PC-3 (cell line): ENCODE measurements around the gene GNB5. TPM values are rescaled to one million over a fixed set of nuclear protein-coding genes. Genes with fewer than 3 reads are reported as not detected.
"Not testable (repeated sequence)": the region's sequence is repeated elsewhere in the genome, so short reads cannot be mapped to it uniquely, and the experiment has no call there.

Source experiments
- ATAC-seq: fragments of 200-7000 bp; cut with Tn5 transposase; 2 replicates; pipeline ENCODE4 v1.9.1; 2020; ENCODE audit warnings: mild to moderate bottlenecking, moderate library complexity
- Bru-seq: library from RNA; stranded (reverse); fragments of 400-500 nt; gene quantifications from one replicate; lab custom pipeline; 2021; lab: Mats Ljungman, UMichigan
- BruChase-seq, 2 experiments: library from RNA; stranded (reverse); fragments of 400-500 nt; gene quantifications; one replicate each; lab custom pipeline; 2021; lab: Mats Ljungman, UMichigan
- BruUV-seq: library from RNA; stranded (reverse); fragments of 400-500 nt; replicated peaks from 2 replicates; lab custom pipeline; 2021; lab: Mats Ljungman, UMichigan
- CTCF ChIA-PET: fragments of 300-600 bp; sonication (Branson Sonifier 250); formaldehyde crosslinking; loops from one replicate; lab custom pipeline; 2022; ENCODE audit warnings: antibody characterized with exemption; lab: Charles Lee
- POLR2A ChIA-PET: fragments of 300-600 bp; sonication (Branson Sonifier 250); formaldehyde crosslinking; loops from one replicate; lab custom pipeline; 2022; ENCODE audit warnings: antibody characterized with exemption; ENCODE audit not compliant: unreplicated experiment; lab: Charles Lee
- DNase-seq: peaks from one replicate; pipeline ENCODE4 v3.0.0-alpha.2; 2015
- H2AFZ ChIP-seq: fragments of 300-600 bp; sonication (generic); 2 replicates; pipeline ENCODE4 v1.6.0; 2016; ENCODE audit warnings: antibody characterized with exemption, low read length
- H3F3A ChIP-seq: fragments of 300-600 bp; sonication (generic); one replicate; pipeline ENCODE4 v1.6.0; 2017; ENCODE audit warnings: antibody characterized with exemption, low read length, control low read depth, mild to moderate bottlenecking; ENCODE audit not compliant: unreplicated experiment
- H3K27ac ChIP-seq: fragments of 300-600 bp; sonication (generic); 2 replicates; pipeline ENCODE4 v1.5.1; 2016; ENCODE audit warnings: mild to moderate bottlenecking, low read length
- H3K27me3 ChIP-seq: fragments of 300-600 bp; sonication (generic); 2 replicates; pipeline ENCODE4 v1.6.1; 2016; ENCODE audit warnings: low read length, mixed read lengths
- H3K36me3 ChIP-seq: fragments of 300-600 bp; sonication (generic); 2 replicates; pipeline ENCODE4 v1.6.1; 2016; ENCODE audit warnings: low read depth, mixed run types, low read length, mixed read lengths
- H3K4me1 ChIP-seq: fragments of 300-600 bp; sonication (generic); 2 replicates; pipeline ENCODE4 v1.5.1; 2016; ENCODE audit warnings: low read length; ENCODE audit not compliant: insufficient read depth
- H3K4me2 ChIP-seq: fragments of 300-600 bp; sonication (generic); 2 replicates; pipeline ENCODE4 v1.6.0; 2016; ENCODE audit warnings: low read length
- H3K4me3 ChIP-seq: fragments of 300-600 bp; sonication (generic); 2 replicates; pipeline ENCODE4 v1.5.1; 2016; ENCODE audit warnings: mild to moderate bottlenecking, low read length, mixed read lengths
- H3K79me2 ChIP-seq: fragments of 300-600 bp; sonication (generic); 2 replicates; pipeline ENCODE4 v1.6.1; 2017; ENCODE audit warnings: low read length, mixed read lengths
- H3K9ac ChIP-seq: fragments of 300-600 bp; sonication (generic); 2 replicates; pipeline ENCODE4 v1.6.0; 2016; ENCODE audit warnings: mild to moderate bottlenecking, low read length
- H3K9me2 ChIP-seq: fragments of 300-600 bp; sonication (generic); replicated peaks from 2 replicates; pipeline ENCODE4 v1.6.1; 2016; ENCODE audit warnings: mixed run types, low read length, mixed read lengths
- H3K9me3 ChIP-seq: fragments of 300-600 bp; sonication (generic); 2 replicates; pipeline ENCODE4 v1.6.1; 2016; ENCODE audit warnings: low read length, mixed read lengths
- H4K20me1 ChIP-seq: fragments of 300-600 bp; sonication (generic); 2 replicates; pipeline ENCODE4 v1.6.1; 2016; ENCODE audit warnings: low read length, mixed read lengths
- CTCF ChIP-seq: fragments of 300-600 bp; sonication (generic); conservative IDR thresholded peaks from 2 replicates; pipeline ENCODE4 v1.5.1; 2017; ENCODE audit warnings: antibody characterized with exemption, low read depth, mild to moderate bottlenecking, low read length
- EZH2 ChIP-seq: fragments of 300-600 bp; sonication (generic); IDR thresholded peaks from one replicate; pipeline ENCODE4 v1.6.1; 2017; ENCODE audit warnings: antibody characterized with exemption, mild to moderate bottlenecking, low read length; ENCODE audit not compliant: unreplicated experiment
- EZH2phosphoT487 ChIP-seq: fragments of 300-600 bp; sonication (generic); IDR thresholded peaks from 2 replicates; pipeline ENCODE4 v1.6.1; 2018; ENCODE audit warnings: mild to moderate bottlenecking, antibody characterized with exemption, low read length, borderline replicate concordance
- intact Hi-C: fragments of 100-400 bp; cut with micrococcal nuclease; formaldehyde crosslinking; loops from 2 replicates; pipeline ENCODE4 v1.9.0; 2023
- long read RNA-seq: library from polyadenylated mRNA; unstranded; transcript quantifications from one replicate; pipeline ENCODE4 v2.0.0, GENCODE V29; 2021; ENCODE audit not compliant: unreplicated experiment
- total RNA-seq: library from RNA; depleted of rRNA; stranded (reverse); fragments of >200 nt; gene quantifications from 2 replicates; pipeline ENCODE4 v1.2.3, GENCODE V29; 2014; rRNA removed

Gene GNB5
- total RNA-seq (49.3 and 54.7 TPM in 2 replicates), Bru-seq, nascent RNA (percentile 52 among the genes with signal in this experiment), BruChase-seq, experiment 1, labeled RNA remaining after a 6-hour chase (percentile 52 among the genes with signal in this experiment), BruChase-seq, experiment 2, labeled RNA remaining after a 2-hour chase (percentile 56 among the genes with signal in this experiment)
- long read RNA-seq, transcript GNB5-202 (11 exons, 1,735 nt), result major isoform, 81 of 120 reads
- long read RNA-seq, partial matches to known transcripts, result 18 of 120 reads
- long read RNA-seq, other reads (novel, unspliced or antisense), result 21 of 120 reads

GRCh38 chr15:52191207-52191606 lies at the start of gene GNB5:
Gene GNB5 (minus strand): TSS chr15:52191392. CDS start chr15:52184676, 6,716 bp downstream.
- H3K27ac ChIP-seq, result no peak within 1 kb of the TSS
- intact Hi-C loops, result no loop called here
- TF ChIP-seq CTCF, result no peak
- no peak for TF ChIP-seq EZH2phosphoT487
- H3K9me3 ChIP-seq, result no peaks in the 10 kb centered on the region
- no TSS peak for BruUV-seq
- ATAC-seq (no peak), DNase-seq (no peak)
- CTCF ChIA-PET, result no interaction called here
- H2AFZ ChIP-seq, result no peak within 1 kb of the TSS
- no peaks in the 10 kb centered on the region for H3K9me2 ChIP-seq
- H3K4me1 ChIP-seq, result no peaks in the 10 kb centered on the region
- no peaks in the 10 kb centered on the region for H4K20me1 ChIP-seq
- POLR2A ChIA-PET, result no interaction called here
- H3K27me3 ChIP-seq, result no peaks in the 10 kb centered on the region
- no peak within 1 kb of the TSS for H3K4me2 ChIP-seq
- H3K79me2 ChIP-seq, result no peaks in the 10 kb centered on the region
- peaks cover 5% of the 10 kb centered on the region; the same call in 1 of the 2 replicates for H3K36me3 ChIP-seq
- no peak within 1 kb of the TSS for H3K9ac ChIP-seq
- H3K4me3 ChIP-seq, result no peak within 1 kb of the TSS
- H3F3A ChIP-seq, result no peaks in the 10 kb centered on the region

DNA sequence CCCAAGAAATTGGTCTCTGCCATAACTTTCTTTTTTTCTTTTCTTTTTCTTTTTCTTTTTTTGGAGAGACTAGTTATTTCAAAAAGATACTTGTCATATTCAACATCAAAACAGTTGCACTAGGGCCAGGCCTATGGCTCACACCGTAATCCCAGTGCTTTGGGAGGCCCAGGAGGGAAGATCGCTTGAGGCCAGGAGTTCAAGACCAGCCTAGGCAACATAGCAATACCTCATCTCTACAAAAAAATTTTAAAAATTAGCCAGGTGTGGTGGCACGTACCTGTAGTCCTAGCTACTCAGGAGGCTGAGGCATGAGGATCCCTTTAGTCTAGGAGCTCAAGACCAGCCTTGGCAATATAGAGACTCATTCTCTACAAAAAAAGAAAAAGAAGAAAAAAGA lies 49.0 kb upstream of the GNB5 start:
- Histone ChIP-seq H3K79me2 (no peaks in the 10 kb centered on the region), H3K36me3 (peaks cover 14% of the 10 kb centered on the region), H3K4me3 (no peak overlapping the region), H3F3A (no peaks in the 10 kb centered on the region), H4K20me1 (no peaks in the 10 kb centered on the region), H3K9me2 (no peaks in the 10 kb centered on the region), H3K4me1 (no peaks in the 10 kb centered on the region), H3K27me3 (no peaks in the 10 kb centered on the region), H3K27ac (no peak overlapping the region), H3K4me2 (no peak overlapping the region), H3K9me3 (no peaks in the 10 kb centered on the region), H2AFZ (no peak overlapping the region), H3K9ac (no peak overlapping the region)
- CTCF ChIA-PET, result no interaction called here
- POLR2A ChIA-PET, result no interaction called here
- no peak for TF ChIP-seq EZH2
- no peak for TF ChIP-seq CTCF
- no peak for TF ChIP-seq EZH2phosphoT487
- no TSS peak for BruUV-seq
- ATAC-seq, result no peak
- DNase-seq, result no peak
- intact Hi-C loops, result no loop called here

DNA sequence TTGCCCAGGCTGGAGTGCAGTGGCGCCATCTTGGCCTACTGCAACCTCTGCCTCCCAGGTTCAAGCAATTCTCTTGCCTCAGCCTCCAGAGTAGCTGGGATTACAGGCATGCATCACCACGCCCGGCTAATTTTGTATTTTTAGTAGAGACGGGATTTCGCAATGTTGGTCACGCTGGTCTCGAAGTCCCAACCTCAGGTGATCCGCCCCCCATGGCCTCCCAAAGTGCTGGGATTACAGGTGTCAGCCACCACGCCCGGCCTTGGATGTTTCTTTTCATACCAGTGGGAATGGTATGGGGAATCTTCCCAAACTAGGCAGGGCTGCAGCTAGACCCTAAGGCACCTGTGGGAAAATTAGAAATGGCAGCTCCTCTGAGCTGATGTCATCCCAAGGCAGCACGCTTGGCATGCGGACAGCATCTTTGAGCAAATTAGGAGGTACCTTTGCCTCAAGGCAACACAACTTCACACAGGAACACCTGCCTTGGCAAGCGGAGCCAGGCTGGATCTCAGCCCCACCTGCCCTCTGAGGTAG lies 47.9 kb upstream of the GNB5 start:
- not testable (repeated sequence) for BruUV-seq, ATAC-seq

More for the DNA sequence above, 47.9 kb upstream of the GNB5 start:
- H3K9me3 ChIP-seq, H3K27me3 ChIP-seq, DNase-seq, H3K9me2 ChIP-seq, POLR2A ChIA-PET, H3K4me3 ChIP-seq, H3F3A ChIP-seq, H3K4me1 ChIP-seq, H3K27ac ChIP-seq, CTCF ChIA-PET, H3K9ac ChIP-seq, intact Hi-C loops, H4K20me1 ChIP-seq, H2AFZ ChIP-seq, H3K4me2 ChIP-seq, H3K79me2 ChIP-seq: not testable (repeated sequence)
- H3K36me3 ChIP-seq, result peaks cover 14% of the 10 kb centered on the region; the same call in 1 of the 2 replicates
